Muscle layer of duodenum (tissue), 2 donors: ENCODE measurements around the gene IFNL1.
A peak's percentile ranks its signal among the peaks of the same experiment; 100 is the strongest.

Experiments
- H3K27ac ChIP-seq: one replicate; pipeline ENCODE4 v1.7.0; 2013; ENCODE audit warnings: mild to moderate bottlenecking, low read length
- H3K27me3 ChIP-seq: one replicate; pipeline ENCODE4 v1.7.0; 2013; ENCODE audit warnings: low read depth, mild to moderate bottlenecking, control low read depth, low read length
- H3K36me3 ChIP-seq, 2 donors: one replicate each; pipeline ENCODE4 v1.7.0; 2013; ENCODE audit warnings: low read length in 2 of 2, control low read depth in 1 of 2, mild to moderate bottlenecking in 1 of 2; ENCODE audit not compliant: insufficient read depth in 2 of 2, control insufficient read depth in 1 of 2
- H3K4me1 ChIP-seq, 2 donors: one replicate each; pipeline ENCODE4 v1.7.0; 2013; ENCODE audit warnings: low read length in 2 of 2, mild to moderate bottlenecking in 2 of 2, control low read depth in 1 of 2, moderate library complexity in 1 of 2; ENCODE audit not compliant: insufficient read depth in 2 of 2, control insufficient read depth in 1 of 2
- H3K4me3 ChIP-seq, 2 donors: one replicate each; pipeline ENCODE4 v1.7.0; 2013; ENCODE audit warnings: low read length in 2 of 2, low read depth in 1 of 2, mild to moderate bottlenecking in 1 of 2
- H3K9me3 ChIP-seq, 2 donors: one replicate each; pipeline ENCODE4 v1.7.0; 2013; ENCODE audit warnings: low read length in 2 of 2, control low read depth in 1 of 2, mild to moderate bottlenecking in 1 of 2; ENCODE audit not compliant: control insufficient read depth in 1 of 2
- donor health status: healthy.

The IFNL1 gene

GRCh38 chr19:39314016-39314728 lies 18.0 kb downstream of the IFNL1 start:
- H3K27ac ChIP-seq = no peak overlapping the region
- no peaks in the 10 kb centered on the region for H3K9me3 ChIP-seq
- H3K4me1 ChIP-seq = no peaks in the 10 kb centered on the region
- peaks cover 0 to 17% of the 10 kb centered on the region in 2 donors for H3K36me3 ChIP-seq
- H3K27me3 ChIP-seq = no peaks in the 10 kb centered on the region
- H3K4me3 ChIP-seq = no peak overlapping the region

DNA sequence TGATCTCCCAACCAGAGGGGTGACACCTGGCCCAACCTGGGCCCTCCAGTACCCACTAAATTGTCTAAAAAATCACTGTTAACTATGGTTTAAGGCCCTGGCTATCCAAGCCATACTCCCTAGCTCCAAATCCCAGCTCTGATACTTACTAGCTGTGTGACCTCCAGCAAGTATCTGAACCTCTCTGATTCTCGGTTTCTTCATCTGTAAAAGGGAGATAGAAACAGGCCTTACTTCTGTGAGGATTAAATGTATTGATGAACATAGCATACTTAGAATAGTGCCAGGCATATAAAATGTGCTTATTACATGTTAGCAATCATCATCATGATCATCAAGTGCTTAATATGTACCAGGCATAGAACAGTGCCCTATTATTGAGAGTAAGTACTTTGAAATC lies 19.7 kb downstream of the IFNL1 start:
- Histone ChIP-seq H3K9me3 (no peaks in the 10 kb centered on the region), H3K4me3 (no peak overlapping the region), H3K36me3 (peaks cover 0 to 17% of the 10 kb centered on the region in 2 donors), H3K27me3 (no peaks in the 10 kb centered on the region), H3K27ac (no peak overlapping the region), H3K4me1 (peaks cover 0 to 8% of the 10 kb centered on the region in 2 donors)

DNA sequence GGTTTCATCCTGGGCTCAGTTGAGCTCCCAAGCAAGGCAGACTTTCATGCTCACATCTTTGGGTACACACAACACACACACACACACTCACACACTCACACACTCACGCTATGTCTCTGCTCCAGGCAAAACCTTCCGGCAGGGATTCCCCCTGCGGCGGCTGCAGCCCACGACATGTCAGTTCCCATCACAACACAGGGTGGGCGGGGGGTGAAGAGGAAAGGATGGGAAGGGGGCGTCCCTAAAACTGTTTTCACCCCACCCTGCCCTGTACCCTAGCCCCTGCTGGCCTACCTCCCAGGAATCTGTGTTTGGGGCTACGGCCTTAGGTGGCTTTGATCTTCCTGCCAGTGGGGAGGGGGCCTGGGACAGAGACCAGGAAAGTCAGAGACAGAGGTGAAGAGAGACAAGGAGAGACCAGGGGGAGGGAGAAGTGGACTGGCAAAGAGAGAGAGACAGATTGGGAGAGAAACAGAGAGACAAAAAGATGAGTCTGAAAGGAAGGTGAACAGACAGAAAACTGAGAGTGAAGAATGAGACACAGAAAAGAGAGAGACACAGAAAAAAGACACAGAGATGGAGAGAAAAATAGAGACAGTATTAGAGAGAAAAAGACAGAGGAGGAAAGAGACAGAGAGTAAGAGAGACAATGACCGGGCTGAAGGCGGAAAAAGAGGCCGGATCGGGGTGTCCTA lies 20.6 kb downstream of the IFNL1 start:
- H3K27ac ChIP-seq = no peak overlapping the region
- peaks cover 0 to 8% of the 10 kb centered on the region in 2 donors for H3K4me1 ChIP-seq
- peaks cover 0 to 17% of the 10 kb centered on the region in 2 donors for H3K36me3 ChIP-seq
- H3K27me3 ChIP-seq = no peaks in the 10 kb centered on the region
- no peak overlapping the region for H3K4me3 ChIP-seq
- H3K9me3 ChIP-seq = no peaks in the 10 kb centered on the region

DNA sequence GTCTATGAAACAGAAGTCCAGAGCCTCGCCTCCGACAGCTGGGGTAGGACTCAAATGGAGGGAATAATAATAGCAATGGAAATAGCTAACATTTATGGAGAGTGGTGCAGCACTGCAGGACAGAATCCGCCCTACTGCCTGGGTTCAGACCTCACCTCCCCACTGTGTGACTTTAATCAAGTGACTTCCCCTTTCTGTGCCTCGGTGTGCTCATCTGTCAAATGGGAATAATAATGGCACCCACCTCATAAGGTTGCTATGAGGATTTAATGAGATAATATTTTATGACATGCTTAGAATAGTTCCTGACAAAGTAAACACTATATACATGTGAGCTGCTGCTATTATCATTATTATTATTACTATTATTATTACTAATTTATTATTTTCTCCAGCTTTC lies 21.3 kb downstream of the IFNL1 start:
- H3K4me1 ChIP-seq = peaks cover 0 to 8% of the 10 kb centered on the region in 2 donors
- no peak overlapping the region for H3K4me3 ChIP-seq
- peaks cover 0 to 17% of the 10 kb centered on the region in 2 donors for H3K36me3 ChIP-seq
- H3K27ac ChIP-seq = no peak overlapping the region
- H3K27me3 ChIP-seq = no peaks in the 10 kb centered on the region
- no peaks in the 10 kb centered on the region for H3K9me3 ChIP-seq

DNA sequence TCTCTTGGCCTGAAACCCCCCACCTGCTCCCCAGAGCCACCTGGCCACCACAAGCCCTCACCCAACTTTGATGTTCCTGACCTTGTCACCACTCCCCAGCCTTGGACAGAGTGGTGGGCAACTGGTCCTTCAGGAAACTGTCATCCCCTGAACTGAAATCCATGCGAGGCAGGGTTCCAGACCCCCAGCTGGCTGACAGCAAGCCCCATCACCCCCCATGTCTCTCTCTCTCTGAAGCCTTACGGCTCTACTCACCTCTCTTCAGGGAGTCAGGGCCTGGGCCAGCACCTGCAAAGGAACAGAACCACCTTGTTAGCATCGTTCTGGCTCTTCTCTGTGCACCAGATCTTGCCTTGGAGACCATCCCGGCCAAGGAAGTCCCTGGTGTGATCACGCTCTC lies 21.9 kb downstream of the IFNL1 start:
- Histone ChIP-seq H3K36me3 (peaks cover 0 to 17% of the 10 kb centered on the region in 2 donors), H3K27me3 (no peaks in the 10 kb centered on the region), H3K27ac (no peak overlapping the region), H3K4me3 (no peak overlapping the region), H3K4me1 (peaks cover 0 to 8% of the 10 kb centered on the region in 2 donors), H3K9me3 (no peaks in the 10 kb centered on the region)

- no peak overlapping the region for H3K27ac ChIP-seq
- no peaks in the 10 kb centered on the region for H3K27me3 ChIP-seq
- peaks cover 0 to 8% of the 10 kb centered on the region in 2 donors for H3K4me1 ChIP-seq
- H3K9me3 ChIP-seq = no peaks in the 10 kb centered on the region
- no peak overlapping the region for H3K4me3 ChIP-seq
- peaks cover 0 to 15% of the 10 kb centered on the region in 2 donors for H3K36me3 ChIP-seq
Observed at GRCh38 chr19:39318690-39319089, 22.5 kb downstream of the IFNL1 start.

- Histone ChIP-seq H3K36me3 (peaks cover 0 to 9% of the 10 kb centered on the region in 2 donors), H3K4me3 (peak overlapping the region in 1 of 2 donors; percentile 69), H3K27ac (no peak overlapping the region), H3K4me1 (peaks cover 0 to 8% of the 10 kb centered on the region in 2 donors), H3K27me3 (no peaks in the 10 kb centered on the region), H3K9me3 (no peaks in the 10 kb centered on the region)
Observed at GRCh38 chr19:39319098-39319891, 23.1 kb downstream of the IFNL1 start.

- peaks cover 0 to 3% of the 10 kb centered on the region in 2 donors for H3K36me3 ChIP-seq
- H3K27me3 ChIP-seq = no peaks in the 10 kb centered on the region
- peak overlapping the region; percentile 33 to 69 for H3K4me3 ChIP-seq
- peaks cover 0 to 8% of the 10 kb centered on the region in 2 donors for H3K4me1 ChIP-seq
- no peaks in the 10 kb centered on the region for H3K9me3 ChIP-seq
- no peak overlapping the region for H3K27ac ChIP-seq
Observed at GRCh38 chr19:39319892-39320248, 23.7 kb downstream of the IFNL1 start.

- no peaks in the 10 kb centered on the region for H3K27me3 ChIP-seq
- H3K27ac ChIP-seq = no peak overlapping the region
- no peaks in the 10 kb centered on the region for H3K36me3 ChIP-seq
- peaks cover 0 to 8% of the 10 kb centered on the region in 2 donors for H3K4me1 ChIP-seq
- no peaks in the 10 kb centered on the region for H3K9me3 ChIP-seq
- H3K4me3 ChIP-seq = no peak overlapping the region
Observed at GRCh38 chr19:39321117-39321831, 25.1 kb downstream of the IFNL1 start.

DNA sequence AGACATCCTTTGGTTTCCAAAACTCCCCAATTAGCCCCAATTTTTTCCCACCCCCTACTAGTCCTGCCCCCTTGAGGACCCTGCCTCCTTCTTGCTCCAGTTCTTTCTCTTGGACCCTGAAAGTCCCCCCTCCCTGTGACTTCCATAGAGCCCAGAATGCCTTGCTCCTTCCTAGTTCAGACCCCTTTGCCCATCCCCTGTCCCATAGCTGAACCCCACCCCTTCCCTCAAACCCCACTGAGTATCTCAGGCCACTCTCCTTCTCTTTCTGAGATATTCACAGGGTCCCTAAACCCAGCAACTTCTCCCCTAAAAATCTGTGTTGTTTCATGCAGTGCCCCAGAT lies 25.6 kb downstream of the IFNL1 start:
- H3K27me3 ChIP-seq = no peaks in the 10 kb centered on the region
- no peaks in the 10 kb centered on the region for H3K36me3 ChIP-seq
- no peaks in the 10 kb centered on the region for H3K9me3 ChIP-seq
- H3K4me3 ChIP-seq = no peak overlapping the region
- H3K4me1 ChIP-seq = peaks cover 0 to 8% of the 10 kb centered on the region in 2 donors
- no peak overlapping the region for H3K27ac ChIP-seq
